HG02884 (cell line): ENCODE measurements around the gene BANP.
"Not testable (repeated sequence)": the region's sequence is repeated elsewhere in the genome, so short reads cannot be mapped to it uniquely, and the experiment has no call there.

Experiments
- ATAC-seq: cut with Tn5 transposase; IDR thresholded peaks from one replicate; pipeline ENCODE4 v1.9.1; 2021; ENCODE audit warnings: mild to moderate bottlenecking, moderate library complexity; ENCODE audit not compliant: unreplicated experiment

BANP gene

GRCh38 chr16:87926246-87927194 lies 24.7 kb upstream of the BANP start:
- ATAC-seq = no peak

GRCh38 chr16:87927195-87927562 lies 24.1 kb upstream of the BANP start:
- ATAC-seq = no peak

- no peak for ATAC-seq
Measured at GRCh38 chr16:87929986-87930385, 21.2 kb upstream of the BANP start.

GRCh38 chr16:87930456-87930855 lies 20.8 kb upstream of the BANP start:
- ATAC-seq = no peak

- no peak for ATAC-seq
Measured at GRCh38 chr16:87931504-87931903, 19.7 kb upstream of the BANP start.

- not testable (repeated sequence) for ATAC-seq
Measured at GRCh38 chr16:87932475-87933139, 18.6 kb upstream of the BANP start.

GRCh38 chr16:87933140-87933495 lies 18.1 kb upstream of the BANP start:
- ATAC-seq = no peak

- not testable (repeated sequence) for ATAC-seq
Measured at GRCh38 chr16:87934752-87935425, 16.3 kb upstream of the BANP start.

- not testable (repeated sequence) for ATAC-seq
Measured at GRCh38 chr16:87936016-87936374, 15.2 kb upstream of the BANP start.

GRCh38 chr16:87936375-87937230 lies 14.6 kb upstream of the BANP start, which contains the start of gene CA5A:
Gene CA5A (minus strand): TSS chr16:87936529. CDS start chr16:87936450, 79 bp downstream.
- ATAC-seq = no peak

- ATAC-seq = not testable (repeated sequence)
Measured at GRCh38 chr16:87937231-87937542, 14.0 kb upstream of the BANP start.

- no peak for ATAC-seq
Measured at GRCh38 chr16:87938412-87938949, 12.8 kb upstream of the BANP start.

GRCh38 chr16:87939562-87940423 lies 11.4 kb upstream of the BANP start:
- no peak for ATAC-seq

GRCh38 chr16:87942680-87943079 lies 8.6 kb upstream of the BANP start:
- no peak for ATAC-seq

- ATAC-seq = no peak
Measured at GRCh38 chr16:87945351-87946042, 5.7 kb upstream of the BANP start.

- ATAC-seq = no peak
Measured at GRCh38 chr16:87946596-87947347, 4.5 kb upstream of the BANP start.

- ATAC-seq = no peak
Measured at GRCh38 chr16:87947356-87948118, 3.7 kb upstream of the BANP start.

- ATAC-seq = no peak
Measured at GRCh38 chr16:87948119-87948545, 3.1 kb upstream of the BANP start.
